NB4 (cell line): ENCODE data around the gene SLCO2A1.

Experiments used
- CTCF ChIP-seq: IDR thresholded peaks from one replicate; pipeline ENCODE4 v1.5.1; 2012; ENCODE audit warnings: low read depth, low read length
- MYC ChIP-seq: IDR thresholded peaks from 2 replicates; pipeline ENCODE4 v1.6.1; 2011; ENCODE audit warnings: low read depth, low read length
- POLR2A ChIP-seq: IDR thresholded peaks from 2 replicates; pipeline ENCODE4 v1.6.1; 2011; ENCODE audit warnings: mild to moderate bottlenecking; ENCODE audit not compliant: insufficient read length; ENCODE audit errors: extremely low read depth
- TF ChIP-seq, protein P1 (sequence below): IDR thresholded peaks from 2 replicates; pipeline ENCODE4 v1.6.1; 2011; ENCODE audit warnings: low read depth, low read length

DNA sequence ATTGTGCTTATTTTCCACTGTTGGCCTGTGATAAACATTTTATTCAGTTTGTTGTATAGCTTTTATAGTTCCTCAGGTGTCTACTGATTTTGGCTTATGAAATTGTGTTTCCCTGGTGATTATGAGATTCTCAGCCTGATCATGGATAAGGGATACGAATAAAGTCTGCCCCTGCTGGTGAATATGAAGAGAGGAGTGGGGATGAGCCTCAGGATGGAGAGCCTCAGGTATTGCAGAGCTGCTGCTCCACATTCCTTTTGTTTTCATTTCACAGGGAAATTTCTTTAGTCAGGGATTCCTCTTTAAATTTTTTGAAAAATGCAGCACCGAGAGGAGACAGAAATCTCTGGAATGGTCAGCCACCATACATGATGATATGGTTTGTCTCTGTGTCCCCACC is 119.3 kb downstream of the SLCO2A1 start:
- no peak for TF ChIP-seq CTCF
- TF ChIP-seq POLR2A: no peak
- TF ChIP-seq, protein P1, sequence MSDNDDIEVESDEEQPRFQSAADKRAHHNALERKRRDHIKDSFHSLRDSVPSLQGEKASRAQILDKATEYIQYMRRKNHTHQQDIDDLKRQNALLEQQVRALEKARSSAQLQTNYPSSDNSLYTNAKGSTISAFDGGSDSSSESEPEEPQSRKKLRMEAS: no peak
- TF ChIP-seq MYC: no peak
